Measurements from ENCODE around the gene CPLANE2.

Gene CPLANE2

GRCh38 chr1:16196874-16197273 lies 40.1 kb downstream of the CPLANE2 start:
- TF ChIP-seq TEAD4 (IDR thresholded peaks at IDR 0.05) (no peak), NFIC (IDR thresholded peaks at IDR 0.05) (no peak), MAX (IDR thresholded peaks at IDR 0.05) (no peak), RAD21 (IDR thresholded peaks at IDR 0.05; ENCODE audit: low read depth) (no peak), CEBPB (IDR thresholded peaks at IDR 0.05) (no peak), FOXM1 (IDR thresholded peaks at IDR 0.05; ENCODE audit: borderline replicate concordance, low read depth) (no peak), CREB1 (IDR thresholded peaks at IDR 0.05; ENCODE audit: low read depth) (no peak), ZBTB7A (IDR thresholded peaks at IDR 0.05; ENCODE audit: low read depth) (no peak), EP300 (IDR thresholded peaks at IDR 0.05; ENCODE audit: borderline replicate concordance) (no peak), EGR1 (IDR thresholded peaks at IDR 0.05) (no peak), TAF1 (IDR thresholded peaks at IDR 0.05; ENCODE audit: low read depth) (no peak), YY1 (IDR thresholded peaks at IDR 0.05; ENCODE audit: low read depth) (no peak), TCF12 (IDR thresholded peaks at IDR 0.05; ENCODE audit: low read depth) (no peak)
- TF ChIP-seq, protein P1, sequence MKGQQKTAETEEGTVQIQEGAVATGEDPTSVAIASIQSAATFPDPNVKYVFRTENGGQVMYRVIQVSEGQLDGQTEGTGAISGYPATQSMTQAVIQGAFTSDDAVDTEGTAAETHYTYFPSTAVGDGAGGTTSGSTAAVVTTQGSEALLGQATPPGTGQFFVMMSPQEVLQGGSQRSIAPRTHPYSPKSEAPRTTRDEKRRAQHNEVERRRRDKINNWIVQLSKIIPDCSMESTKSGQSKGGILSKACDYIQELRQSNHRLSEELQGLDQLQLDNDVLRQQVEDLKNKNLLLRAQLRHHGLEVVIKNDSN (IDR thresholded peaks at IDR 0.05), result no peak
- TF ChIP-seq, protein P2, sequence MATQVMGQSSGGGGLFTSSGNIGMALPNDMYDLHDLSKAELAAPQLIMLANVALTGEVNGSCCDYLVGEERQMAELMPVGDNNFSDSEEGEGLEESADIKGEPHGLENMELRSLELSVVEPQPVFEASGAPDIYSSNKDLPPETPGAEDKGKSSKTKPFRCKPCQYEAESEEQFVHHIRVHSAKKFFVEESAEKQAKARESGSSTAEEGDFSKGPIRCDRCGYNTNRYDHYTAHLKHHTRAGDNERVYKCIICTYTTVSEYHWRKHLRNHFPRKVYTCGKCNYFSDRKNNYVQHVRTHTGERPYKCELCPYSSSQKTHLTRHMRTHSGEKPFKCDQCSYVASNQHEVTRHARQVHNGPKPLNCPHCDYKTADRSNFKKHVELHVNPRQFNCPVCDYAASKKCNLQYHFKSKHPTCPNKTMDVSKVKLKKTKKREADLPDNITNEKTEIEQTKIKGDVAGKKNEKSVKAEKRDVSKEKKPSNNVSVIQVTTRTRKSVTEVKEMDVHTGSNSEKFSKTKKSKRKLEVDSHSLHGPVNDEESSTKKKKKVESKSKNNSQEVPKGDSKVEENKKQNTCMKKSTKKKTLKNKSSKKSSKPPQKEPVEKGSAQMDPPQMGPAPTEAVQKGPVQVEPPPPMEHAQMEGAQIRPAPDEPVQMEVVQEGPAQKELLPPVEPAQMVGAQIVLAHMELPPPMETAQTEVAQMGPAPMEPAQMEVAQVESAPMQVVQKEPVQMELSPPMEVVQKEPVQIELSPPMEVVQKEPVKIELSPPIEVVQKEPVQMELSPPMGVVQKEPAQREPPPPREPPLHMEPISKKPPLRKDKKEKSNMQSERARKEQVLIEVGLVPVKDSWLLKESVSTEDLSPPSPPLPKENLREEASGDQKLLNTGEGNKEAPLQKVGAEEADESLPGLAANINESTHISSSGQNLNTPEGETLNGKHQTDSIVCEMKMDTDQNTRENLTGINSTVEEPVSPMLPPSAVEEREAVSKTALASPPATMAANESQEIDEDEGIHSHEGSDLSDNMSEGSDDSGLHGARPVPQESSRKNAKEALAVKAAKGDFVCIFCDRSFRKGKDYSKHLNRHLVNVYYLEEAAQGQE (IDR thresholded peaks at IDR 0.05; ENCODE audit: low read depth), result no peak

- TF ChIP-seq ZBTB7A (IDR thresholded peaks at IDR 0.05; ENCODE audit: low read depth) (no peak), TAF1 (IDR thresholded peaks at IDR 0.05; ENCODE audit: low read depth) (no peak), FOXM1 (IDR thresholded peaks at IDR 0.05; ENCODE audit: borderline replicate concordance, low read depth) (no peak), YY1 (IDR thresholded peaks at IDR 0.05; ENCODE audit: low read depth) (no peak), CREB1 (IDR thresholded peaks at IDR 0.05; ENCODE audit: low read depth) (no peak), TEAD4 (IDR thresholded peaks at IDR 0.05) (no peak), CEBPB (IDR thresholded peaks at IDR 0.05) (no peak), EGR1 (IDR thresholded peaks at IDR 0.05) (no peak), MAX (IDR thresholded peaks at IDR 0.05) (no peak), EP300 (IDR thresholded peaks at IDR 0.05; ENCODE audit: borderline replicate concordance) (no peak), NFIC (IDR thresholded peaks at IDR 0.05) (no peak), RAD21 (IDR thresholded peaks at IDR 0.05; ENCODE audit: low read depth) (no peak), TCF12 (IDR thresholded peaks at IDR 0.05; ENCODE audit: low read depth) (no peak)
- TF ChIP-seq, protein P1 (IDR thresholded peaks at IDR 0.05), result no peak
- TF ChIP-seq, protein P2 (IDR thresholded peaks at IDR 0.05; ENCODE audit: low read depth), result no peak
Measured at GRCh38 chr1:16195518-16195905, 41.5 kb downstream of the CPLANE2 start.

DNA sequence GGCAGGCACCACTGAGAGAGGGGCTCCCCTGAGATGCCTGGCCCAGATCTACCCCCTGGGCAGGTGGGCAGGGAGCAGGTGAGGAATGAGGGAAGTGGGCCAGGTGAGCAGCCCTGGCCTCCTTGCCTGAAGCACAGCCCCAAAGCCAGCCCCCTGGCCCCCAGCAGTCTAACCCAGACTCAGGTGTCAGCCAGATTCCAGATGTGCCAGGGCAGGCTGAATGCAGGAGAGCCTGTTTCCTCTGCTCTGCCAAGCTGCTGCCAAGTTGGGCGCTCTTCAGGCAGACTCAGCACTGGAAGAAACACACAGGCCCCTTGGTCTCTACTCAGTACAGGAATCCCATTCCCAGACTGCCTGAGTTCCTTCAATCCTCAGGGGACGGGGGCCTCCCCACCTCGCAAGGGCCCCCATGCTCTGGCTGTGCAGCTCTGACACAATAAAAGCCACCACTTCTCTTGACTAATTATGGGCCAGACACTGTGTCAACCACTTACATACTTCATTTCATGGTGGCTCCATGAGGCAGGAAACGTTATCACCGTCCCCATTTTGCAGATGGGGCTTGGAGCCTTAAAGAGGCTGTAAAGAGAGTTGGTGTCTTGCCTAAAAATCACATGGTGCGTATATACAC lies 45.0 kb downstream of the CPLANE2 start:
- TF ChIP-seq TCF12 (IDR thresholded peaks at IDR 0.05; ENCODE audit: low read depth) (no peak), TAF1 (IDR thresholded peaks at IDR 0.05; ENCODE audit: low read depth) (no peak), MAX (IDR thresholded peaks at IDR 0.05) (no peak), RAD21 (IDR thresholded peaks at IDR 0.05; ENCODE audit: low read depth) (no peak), EP300 (IDR thresholded peaks at IDR 0.05; ENCODE audit: borderline replicate concordance) (no peak), TEAD4 (IDR thresholded peaks at IDR 0.05) (no peak), CREB1 (IDR thresholded peaks at IDR 0.05; ENCODE audit: low read depth) (no peak), FOXM1 (IDR thresholded peaks at IDR 0.05; ENCODE audit: borderline replicate concordance, low read depth) (no peak), EGR1 (IDR thresholded peaks at IDR 0.05) (no peak), NFIC (IDR thresholded peaks at IDR 0.05) (no peak), ZBTB7A (IDR thresholded peaks at IDR 0.05; ENCODE audit: low read depth) (no peak), CEBPB (IDR thresholded peaks at IDR 0.05) (no peak), YY1 (IDR thresholded peaks at IDR 0.05; ENCODE audit: low read depth) (no peak)
- TF ChIP-seq, protein P2 (IDR thresholded peaks at IDR 0.05; ENCODE audit: low read depth), result no peak
- TF ChIP-seq, protein P1 (IDR thresholded peaks at IDR 0.05), result no peak

Measured in Ishikawa (cell line).